HG03108 (cell line): Measurements from ENCODE around the gene ODAD4.

Experiments
- ATAC-seq: cut with Tn5 transposase; IDR thresholded peaks from one replicate; pipeline ENCODE4 v1.9.1; 2021; ENCODE audit warnings: moderate library complexity; ENCODE audit not compliant: unreplicated experiment

ODAD4 gene, protein sequence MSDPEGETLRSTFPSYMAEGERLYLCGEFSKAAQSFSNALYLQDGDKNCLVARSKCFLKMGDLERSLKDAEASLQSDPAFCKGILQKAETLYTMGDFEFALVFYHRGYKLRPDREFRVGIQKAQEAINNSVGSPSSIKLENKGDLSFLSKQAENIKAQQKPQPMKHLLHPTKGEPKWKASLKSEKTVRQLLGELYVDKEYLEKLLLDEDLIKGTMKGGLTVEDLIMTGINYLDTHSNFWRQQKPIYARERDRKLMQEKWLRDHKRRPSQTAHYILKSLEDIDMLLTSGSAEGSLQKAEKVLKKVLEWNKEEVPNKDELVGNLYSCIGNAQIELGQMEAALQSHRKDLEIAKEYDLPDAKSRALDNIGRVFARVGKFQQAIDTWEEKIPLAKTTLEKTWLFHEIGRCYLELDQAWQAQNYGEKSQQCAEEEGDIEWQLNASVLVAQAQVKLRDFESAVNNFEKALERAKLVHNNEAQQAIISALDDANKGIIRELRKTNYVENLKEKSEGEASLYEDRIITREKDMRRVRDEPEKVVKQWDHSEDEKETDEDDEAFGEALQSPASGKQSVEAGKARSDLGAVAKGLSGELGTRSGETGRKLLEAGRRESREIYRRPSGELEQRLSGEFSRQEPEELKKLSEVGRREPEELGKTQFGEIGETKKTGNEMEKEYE

DNA sequence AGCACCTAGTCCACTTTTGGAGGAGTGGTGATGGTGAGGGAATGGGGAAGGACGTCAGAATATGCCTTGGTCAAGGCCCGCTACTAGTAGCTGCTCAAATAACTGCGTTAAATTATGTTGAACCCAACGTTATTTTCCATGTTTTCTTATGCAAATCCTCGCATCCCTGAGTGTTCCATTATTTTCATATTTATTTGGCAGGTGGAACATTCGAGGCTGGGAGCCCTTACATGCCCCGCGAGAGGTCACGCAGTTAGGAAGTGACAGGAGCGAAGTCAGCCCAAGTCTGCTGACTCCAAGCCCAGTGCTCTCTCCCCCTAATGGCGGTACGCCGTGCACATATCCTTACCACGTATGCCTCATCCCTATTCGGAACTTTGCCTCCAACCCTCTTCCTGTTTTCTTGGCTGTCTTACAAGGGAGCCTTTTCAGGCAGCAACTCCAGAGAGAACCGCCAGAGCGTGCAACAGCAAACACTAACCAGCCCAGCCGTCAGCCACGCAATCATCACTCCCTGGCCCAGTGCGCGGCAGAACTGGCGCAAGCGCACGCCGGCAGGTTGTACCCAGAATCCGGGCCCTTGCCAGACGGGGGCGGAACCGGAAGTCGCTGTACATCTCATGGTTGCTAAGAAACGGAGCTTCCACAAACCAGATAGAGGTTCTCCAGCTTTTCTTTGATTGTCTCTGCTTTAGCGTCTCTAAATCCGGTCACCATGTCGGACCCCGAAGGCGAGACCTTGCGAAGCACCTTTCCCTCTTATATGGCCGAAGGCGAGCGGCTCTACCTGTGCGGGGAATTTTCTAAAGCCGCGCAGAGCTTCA is at the start of gene ODAD4:
TSS of gene ODAD4 (plus strand) at position 609 of the 824 bp plus-strand sequence. CDS start at position 716, 107 bp downstream.
- ATAC-seq, result peak; percentile 84

DNA sequence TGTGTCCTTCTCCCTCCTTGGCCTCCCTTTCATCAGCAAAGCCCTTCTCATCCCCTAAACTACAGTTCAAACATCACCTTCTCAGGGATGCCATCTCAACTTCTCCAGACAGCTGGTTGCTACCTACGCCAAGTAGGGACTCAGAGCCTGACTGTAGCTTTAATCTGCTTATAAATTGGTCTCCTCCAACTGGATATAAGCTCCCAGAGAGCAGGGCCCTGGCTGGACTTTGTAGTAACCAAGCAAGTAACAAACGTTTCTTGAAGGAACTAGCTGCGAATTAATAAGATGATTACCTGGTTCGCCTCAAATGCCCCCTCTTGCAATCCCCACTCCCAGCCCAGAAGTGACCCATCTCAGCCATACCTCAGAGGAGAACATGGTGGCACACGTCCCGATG is 47.7 kb upstream of the ODAD4 start:
- no peak for ATAC-seq

DNA sequence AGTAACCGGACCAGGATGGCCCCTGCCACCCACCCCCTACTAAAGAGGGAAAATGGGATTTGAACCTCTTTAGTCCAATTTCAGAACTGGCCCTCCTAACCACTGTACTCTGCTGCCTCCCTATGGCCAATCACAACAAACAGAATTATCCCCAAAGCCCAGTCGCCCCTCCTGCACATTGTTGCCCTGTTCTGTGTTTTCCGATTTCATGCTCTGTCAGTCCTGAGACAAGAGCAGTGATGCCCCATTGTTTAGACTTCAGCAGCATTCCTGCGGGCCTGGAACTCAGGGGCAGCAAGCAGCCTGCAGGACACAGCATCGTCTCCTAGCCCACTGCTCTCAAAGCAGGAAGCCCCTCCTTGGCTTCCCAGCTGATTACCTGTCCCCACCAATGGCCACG is 44.7 kb upstream of the ODAD4 start:
- ATAC-seq, result no peak

DNA sequence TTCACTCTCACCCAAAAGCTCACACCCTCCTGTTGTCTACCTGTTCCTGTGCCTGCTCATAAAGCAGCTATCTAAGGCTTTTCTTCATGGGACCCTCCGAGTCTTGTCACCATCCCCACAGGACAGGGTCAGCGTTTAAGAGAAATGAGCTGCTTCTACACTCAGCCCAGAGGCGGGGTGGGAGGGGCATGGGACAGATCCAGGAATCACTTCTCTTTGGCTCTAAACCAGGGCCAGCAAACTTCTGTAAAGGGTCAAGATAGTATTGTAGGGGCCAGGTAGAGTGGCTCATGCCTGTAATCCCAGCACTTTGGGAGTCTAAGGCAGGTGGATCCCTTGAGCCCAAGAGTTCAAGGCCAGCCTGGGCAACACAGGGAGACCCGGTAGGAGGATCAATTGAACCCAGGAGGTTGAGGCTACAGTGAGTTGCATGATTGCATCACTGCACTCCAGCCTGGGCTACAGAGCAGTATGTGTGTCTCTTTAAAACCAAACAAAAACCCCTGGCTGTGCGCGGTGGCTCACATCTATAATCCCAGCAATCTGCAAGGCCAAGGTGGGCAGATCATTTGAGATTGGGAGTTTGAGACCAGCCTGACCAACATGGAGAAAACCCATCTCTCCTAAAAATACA is 42.0 kb upstream of the ODAD4 start:
- no peak for ATAC-seq

DNA sequence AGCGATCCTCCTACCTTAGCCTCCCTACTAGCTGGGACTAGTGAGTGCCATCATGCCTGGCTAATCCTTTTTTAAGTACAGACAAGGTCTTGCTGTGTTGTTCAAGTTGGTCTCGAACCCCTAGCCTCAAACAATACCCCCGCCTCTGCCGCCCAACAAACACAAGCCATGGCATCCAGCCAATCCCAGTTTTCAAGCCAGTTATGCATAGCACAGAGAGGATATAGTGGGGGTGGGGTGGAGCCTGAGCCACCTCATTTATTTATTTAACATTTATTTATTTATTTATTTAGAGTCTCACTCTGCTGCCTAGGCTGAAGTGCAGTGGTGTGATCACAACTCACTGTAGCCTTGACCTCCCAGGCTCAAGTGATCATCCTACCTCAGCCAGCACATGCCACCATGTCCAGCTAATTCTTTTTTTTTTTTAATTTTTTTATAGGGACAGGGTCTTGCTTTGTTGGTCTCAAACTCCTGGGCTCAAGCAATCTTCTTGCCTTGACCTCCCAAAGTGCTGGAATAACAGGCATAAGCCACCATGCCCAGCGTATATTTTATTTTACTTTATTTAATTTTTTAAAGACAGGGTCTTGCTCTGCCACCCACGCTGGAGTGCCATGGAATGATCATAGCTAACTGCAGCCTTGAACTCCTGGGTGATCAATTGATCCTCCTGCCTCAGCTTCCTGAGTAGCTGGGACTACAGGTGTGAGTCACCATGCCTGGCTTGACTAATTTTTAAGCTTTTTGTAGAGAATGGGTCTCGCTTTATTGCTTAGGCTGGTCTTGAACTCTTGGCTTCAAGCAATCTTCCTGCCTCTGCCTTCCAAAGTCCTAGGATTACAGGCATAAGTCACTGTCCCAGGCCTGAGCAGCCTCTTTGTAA is 39.0 kb upstream of the ODAD4 start:
- ATAC-seq, result no peak

DNA sequence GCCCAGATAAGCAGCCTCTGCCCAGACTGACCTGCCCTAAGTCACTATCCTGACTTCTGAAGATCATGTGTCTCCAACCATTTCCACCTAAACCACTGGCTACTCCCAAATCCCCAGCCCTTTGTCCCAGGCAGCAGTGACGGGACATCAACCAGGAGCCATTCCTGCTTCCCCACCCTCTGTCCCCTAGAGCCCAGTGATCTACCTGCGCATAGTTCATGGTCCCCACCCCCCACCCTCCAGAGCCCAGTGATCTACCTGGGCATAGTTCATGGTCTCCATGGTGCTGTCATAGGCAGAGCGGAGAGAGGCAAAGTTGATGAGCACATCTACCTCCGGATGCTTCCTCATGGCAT is 38.4 kb upstream of the ODAD4 start:
- ATAC-seq, result no peak

DNA sequence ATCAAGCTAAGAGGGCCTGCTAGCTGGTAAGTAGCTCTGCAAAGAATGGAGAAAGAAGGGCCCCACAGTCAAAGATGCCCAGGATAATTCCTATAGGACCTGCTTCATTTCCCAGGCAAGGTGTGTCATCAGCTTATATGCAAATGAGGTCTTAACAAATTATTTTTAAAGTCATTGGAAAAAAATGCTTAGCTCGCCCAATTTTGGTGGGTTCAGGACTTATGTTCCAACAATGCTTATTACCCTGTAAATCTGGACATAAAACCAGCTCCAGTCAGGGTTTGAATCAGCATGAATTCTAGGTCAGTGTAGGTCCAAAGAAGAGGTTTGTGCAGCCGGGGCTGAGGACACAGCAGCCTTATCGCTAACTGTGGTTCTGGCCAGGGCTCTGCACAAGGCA is 37.0 kb upstream of the ODAD4 start:
- no peak for ATAC-seq

DNA sequence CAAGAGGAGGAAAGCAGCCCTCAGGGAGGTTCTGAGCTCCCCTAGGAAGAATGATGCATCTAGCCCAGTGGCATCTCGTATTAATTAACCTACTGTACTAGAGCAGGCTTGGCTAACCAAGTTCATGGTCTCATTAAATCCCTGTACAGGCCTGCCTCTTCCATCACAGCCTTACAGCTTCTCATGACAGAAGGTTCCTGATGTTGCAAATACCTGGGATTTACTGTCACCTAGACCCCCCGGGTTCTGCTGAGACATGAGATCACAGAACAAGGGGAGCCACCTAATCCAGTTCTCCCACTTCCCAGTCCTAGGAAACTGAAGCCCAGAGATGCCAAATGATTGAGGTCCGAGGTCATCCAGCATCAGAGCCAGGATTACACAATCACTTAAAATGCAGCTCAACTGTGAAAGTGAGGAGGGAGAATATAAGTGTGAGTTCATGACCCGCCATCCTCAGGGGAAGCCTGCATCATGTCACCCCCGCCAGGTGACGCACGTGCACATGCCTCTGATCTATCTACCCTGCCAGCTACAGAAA is 35.6 kb upstream of the ODAD4 start:
- no peak for ATAC-seq

DNA sequence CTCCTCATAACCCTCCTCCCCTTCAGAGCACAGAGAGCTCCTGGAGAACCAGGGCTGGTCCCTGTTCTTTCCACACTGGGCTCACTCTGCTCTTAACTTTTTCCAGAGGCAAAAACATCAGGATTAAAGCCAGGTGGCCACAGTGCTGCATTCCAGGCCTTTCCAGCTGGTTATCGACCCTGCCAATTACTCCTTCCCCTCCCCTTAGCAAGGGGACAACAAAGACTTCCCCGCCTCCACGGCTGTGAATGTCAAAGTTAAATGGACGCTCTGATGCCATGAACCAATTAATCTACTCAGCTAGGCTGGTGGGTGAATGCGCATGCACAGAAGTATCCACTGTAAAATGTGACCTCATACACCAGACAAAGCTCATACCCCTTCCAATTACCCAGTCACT is 34.8 kb upstream of the ODAD4 start:
- no peak for ATAC-seq

DNA sequence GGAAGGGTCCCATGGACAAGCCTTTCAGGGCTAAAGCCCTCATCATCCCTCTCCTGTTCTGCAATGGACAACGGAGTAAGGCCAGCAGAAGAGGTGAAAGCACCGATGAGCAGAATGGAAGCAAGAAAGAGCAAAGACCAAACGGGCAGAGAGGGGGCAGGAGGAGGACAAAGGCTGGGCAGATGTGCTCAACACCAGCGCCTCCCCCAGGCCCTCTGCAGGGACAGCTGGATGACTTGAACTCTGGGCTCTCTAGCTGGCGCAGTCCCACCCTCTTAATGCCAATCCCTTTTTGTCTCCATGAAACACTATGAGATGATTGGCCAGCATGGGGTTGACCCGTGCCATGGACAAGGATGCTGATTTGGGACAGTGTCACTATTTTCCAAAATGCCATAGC is 33.7 kb upstream of the ODAD4 start:
- ATAC-seq, result no peak

DNA sequence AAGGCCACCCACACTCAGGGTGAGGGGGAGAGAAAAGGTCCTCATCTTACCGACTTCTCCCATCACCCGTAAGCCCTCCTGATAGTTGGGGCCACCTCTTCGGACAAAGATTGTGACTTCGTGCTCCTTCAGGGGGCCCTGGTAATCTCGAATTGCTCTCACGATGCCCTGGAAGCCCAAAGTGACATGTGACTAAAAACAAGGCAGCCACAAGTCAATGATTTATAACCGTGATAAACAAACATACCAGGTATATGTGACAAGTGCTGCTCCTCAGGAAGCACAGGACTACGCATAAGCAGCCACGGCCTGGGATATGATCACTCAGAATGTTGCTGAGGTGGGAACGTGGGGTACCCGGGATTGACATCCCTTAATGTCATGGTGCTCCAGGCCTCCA is 28.8 kb upstream of the ODAD4 start:
- no peak for ATAC-seq

DNA sequence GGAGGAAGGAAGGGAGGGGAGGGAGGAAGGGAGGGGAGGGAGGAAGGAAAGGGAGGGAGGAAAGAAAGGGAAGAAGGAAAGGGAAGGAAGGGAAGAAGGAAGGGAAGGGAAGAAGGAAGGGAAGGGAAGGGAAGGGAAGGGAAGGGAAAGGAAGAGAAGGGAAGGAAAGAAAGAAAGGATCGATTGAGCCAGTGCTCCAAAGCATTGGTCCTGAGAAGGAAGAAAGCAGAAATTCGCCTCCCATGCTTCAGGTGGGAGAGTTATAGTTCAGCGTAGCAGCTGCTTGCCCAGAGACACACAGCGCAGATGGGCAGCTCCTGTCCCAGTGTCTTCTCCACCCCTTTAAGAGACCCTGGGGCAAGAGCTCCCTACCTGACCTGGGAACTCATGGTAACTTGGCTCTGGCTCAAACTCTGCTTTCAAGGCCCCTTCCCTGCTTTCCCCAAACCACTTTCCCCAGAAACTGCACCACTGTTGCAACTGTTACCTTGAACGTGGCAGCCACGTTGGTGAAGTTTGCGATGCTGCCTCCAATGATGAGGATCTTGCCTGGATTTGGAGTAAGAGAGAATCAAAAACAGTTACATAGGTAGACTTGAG is 26.1 kb upstream of the ODAD4 start:
- ATAC-seq, result no peak

DNA sequence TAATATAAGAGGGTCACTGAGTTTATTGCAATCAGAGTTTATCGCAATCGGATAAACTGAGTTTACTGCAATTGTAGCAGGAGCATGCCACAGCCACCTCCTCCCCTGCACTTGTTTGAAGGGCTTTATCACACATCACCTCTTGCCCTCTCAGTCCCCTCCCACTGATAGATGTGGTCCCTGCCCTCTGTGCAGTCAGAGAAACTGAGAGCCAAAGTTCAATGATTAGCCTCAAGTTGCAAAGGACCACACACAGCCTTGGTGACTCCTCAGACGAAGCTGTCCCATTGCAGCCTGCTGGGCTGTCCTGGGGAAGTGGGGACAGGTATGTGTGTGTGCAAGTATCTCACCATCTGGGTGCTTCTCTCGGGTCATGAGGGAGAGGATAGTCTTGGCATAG is 25.2 kb upstream of the ODAD4 start:
- no peak for ATAC-seq

DNA sequence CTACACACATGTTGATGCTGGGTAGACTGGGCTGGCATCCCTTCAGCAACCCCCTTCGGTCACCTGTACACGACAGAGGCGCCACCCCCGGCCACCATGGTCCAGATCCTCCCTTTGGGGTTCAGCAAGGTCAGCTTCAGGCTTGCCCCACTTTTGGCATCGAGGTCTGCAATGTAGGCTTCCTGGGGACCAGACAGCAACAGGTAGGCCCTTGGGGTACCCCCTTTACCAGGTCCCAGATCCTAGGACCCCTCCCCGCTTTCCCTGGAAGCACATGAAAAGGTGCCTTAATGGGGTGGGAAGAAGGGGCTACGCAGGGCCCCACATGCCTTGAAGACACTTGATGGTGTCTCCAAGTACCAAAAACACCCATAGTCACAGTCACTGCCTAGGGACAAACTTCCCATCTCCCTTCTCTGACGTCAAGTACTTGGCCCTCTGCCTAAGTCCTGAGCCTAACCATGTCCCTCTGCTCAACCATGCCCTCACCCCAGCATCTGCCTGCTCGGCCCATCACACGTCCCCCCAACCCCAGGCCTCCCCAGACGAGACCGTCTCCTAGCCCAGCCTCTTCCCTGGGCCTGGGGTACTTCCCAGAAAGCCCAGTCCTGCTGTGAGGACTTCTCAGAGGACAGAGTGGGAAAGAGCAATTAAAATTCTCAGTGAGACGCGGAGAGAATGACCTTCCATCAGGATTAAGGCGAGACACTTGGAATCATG is 23.8 kb upstream of the ODAD4 start:
- ATAC-seq, result no peak

DNA sequence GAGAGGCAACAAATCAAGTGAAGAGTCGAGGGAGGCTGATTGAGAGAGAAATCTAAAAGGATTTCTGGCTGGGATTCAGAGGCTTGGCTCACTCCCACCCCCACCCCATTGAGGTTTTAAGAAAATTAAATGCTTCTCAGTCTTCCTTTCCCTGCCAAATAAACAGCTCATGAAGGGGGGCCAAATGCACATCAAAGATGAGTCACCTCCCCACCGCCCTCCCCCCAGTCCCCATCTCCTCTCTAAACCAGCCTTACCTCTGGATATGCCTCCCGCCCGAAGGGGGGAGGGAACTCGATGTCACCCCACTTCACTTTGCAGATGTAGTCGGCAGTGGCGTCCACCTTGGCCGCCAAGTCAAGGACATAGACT is 23.2 kb upstream of the ODAD4 start:
- ATAC-seq, result no peak

DNA sequence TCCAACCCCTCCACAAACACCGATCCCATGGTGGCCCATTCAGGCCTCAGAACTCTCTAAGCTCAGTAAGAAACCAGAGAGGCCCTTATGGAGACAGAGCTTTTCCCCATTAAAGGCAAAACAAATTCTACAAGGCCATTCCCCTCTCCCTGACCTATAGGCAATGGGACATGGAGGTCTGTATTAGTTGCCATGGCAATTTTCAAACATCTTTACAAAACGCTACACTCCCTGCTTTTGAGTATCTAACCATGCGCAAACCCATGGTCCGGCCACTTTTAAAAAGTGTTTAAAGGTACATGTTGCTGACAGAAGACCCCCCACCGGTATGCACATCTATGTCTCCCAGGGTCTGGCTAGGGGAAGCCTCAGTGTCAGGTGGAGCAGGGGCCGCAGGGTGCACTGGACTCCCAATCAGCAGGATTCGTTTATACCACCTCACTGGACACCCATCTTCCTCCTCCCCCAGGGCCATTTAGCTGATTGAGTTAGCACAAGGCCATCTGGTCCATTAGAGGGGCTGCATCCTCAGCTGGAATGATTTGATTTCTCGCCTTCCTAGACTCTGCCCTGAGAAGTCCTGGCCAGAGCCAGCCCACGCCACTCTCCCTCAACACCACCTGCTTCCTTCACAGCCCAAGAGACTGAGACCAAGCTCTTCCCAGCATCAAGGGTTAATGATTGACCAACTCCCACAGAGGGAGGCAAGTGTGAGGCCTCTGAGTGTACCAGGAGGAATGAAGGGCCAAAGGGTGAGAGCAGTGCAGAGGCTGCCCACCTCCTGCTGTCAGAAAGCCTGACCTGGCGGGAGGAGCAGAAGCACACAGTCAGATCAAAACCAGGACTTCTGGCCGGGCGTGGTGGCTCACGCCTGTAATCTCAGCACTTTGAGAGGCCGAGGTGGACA is 22.5 kb upstream of the ODAD4 start:
- ATAC-seq, result no peak

DNA sequence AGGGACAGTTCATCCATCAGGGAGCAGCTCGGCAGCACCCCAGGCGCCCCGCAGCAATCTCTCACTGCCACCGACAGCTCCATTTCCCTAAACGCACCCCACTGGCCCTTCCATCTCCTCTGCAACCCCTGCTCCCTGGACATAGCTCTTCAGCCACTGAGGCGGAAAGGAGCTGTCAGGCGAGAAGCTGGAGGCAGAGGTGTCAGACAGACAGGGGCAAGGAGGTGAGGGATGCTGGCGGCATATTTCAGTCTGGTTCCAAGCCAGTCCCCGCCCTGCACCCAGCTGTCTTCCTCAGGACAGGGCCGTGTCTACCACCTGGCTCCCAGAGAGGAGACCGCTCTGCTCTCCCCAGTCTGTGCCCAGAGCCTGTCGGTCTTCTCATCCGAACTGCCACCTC is 21.3 kb upstream of the ODAD4 start:
- ATAC-seq, result no peak
